PC-3 (cell line): ENCODE data around the gene HOXB7. TPM values are rescaled to one million over a fixed set of nuclear protein-coding genes. Genes with fewer than 3 reads are reported as not detected.

Source experiments
- ATAC-seq: fragments of 200-7000 bp; cut with Tn5 transposase; 2 replicates; pipeline ENCODE4 v1.9.1; 2020; ENCODE audit warnings: mild to moderate bottlenecking, moderate library complexity
- BruUV-seq: library from RNA; stranded (reverse); fragments of 400-500 nt; replicated peaks from 2 replicates; lab custom pipeline; 2021; lab: Mats Ljungman, UMichigan
- CTCF ChIA-PET: fragments of 300-600 bp; sonication (Branson Sonifier 250); formaldehyde crosslinking; loops from one replicate; lab custom pipeline; 2022; ENCODE audit warnings: antibody characterized with exemption; lab: Charles Lee
- POLR2A ChIA-PET: fragments of 300-600 bp; sonication (Branson Sonifier 250); formaldehyde crosslinking; loops from one replicate; lab custom pipeline; 2022; ENCODE audit warnings: antibody characterized with exemption; ENCODE audit not compliant: unreplicated experiment; lab: Charles Lee
- DNase-seq: peaks from one replicate; pipeline ENCODE4 v3.0.0-alpha.2; 2015
- H2AFZ ChIP-seq: fragments of 300-600 bp; sonication (generic); 2 replicates; pipeline ENCODE4 v1.6.0; 2016; ENCODE audit warnings: antibody characterized with exemption, low read length
- H3F3A ChIP-seq: fragments of 300-600 bp; sonication (generic); one replicate; pipeline ENCODE4 v1.6.0; 2017; ENCODE audit warnings: antibody characterized with exemption, low read length, control low read depth, mild to moderate bottlenecking; ENCODE audit not compliant: unreplicated experiment
- H3K27ac ChIP-seq: fragments of 300-600 bp; sonication (generic); 2 replicates; pipeline ENCODE4 v1.5.1; 2016; ENCODE audit warnings: mild to moderate bottlenecking, low read length
- H3K27me3 ChIP-seq: fragments of 300-600 bp; sonication (generic); 2 replicates; pipeline ENCODE4 v1.6.1; 2016; ENCODE audit warnings: low read length, mixed read lengths
- H3K36me3 ChIP-seq: fragments of 300-600 bp; sonication (generic); 2 replicates; pipeline ENCODE4 v1.6.1; 2016; ENCODE audit warnings: low read depth, mixed run types, low read length, mixed read lengths
- H3K4me1 ChIP-seq: fragments of 300-600 bp; sonication (generic); 2 replicates; pipeline ENCODE4 v1.5.1; 2016; ENCODE audit warnings: low read length; ENCODE audit not compliant: insufficient read depth
- H3K4me2 ChIP-seq: fragments of 300-600 bp; sonication (generic); 2 replicates; pipeline ENCODE4 v1.6.0; 2016; ENCODE audit warnings: low read length
- H3K4me3 ChIP-seq: fragments of 300-600 bp; sonication (generic); 2 replicates; pipeline ENCODE4 v1.5.1; 2016; ENCODE audit warnings: mild to moderate bottlenecking, low read length, mixed read lengths
- H3K79me2 ChIP-seq: fragments of 300-600 bp; sonication (generic); 2 replicates; pipeline ENCODE4 v1.6.1; 2017; ENCODE audit warnings: low read length, mixed read lengths
- H3K9ac ChIP-seq: fragments of 300-600 bp; sonication (generic); 2 replicates; pipeline ENCODE4 v1.6.0; 2016; ENCODE audit warnings: mild to moderate bottlenecking, low read length
- H3K9me2 ChIP-seq: fragments of 300-600 bp; sonication (generic); replicated peaks from 2 replicates; pipeline ENCODE4 v1.6.1; 2016; ENCODE audit warnings: mixed run types, low read length, mixed read lengths
- H3K9me3 ChIP-seq: fragments of 300-600 bp; sonication (generic); 2 replicates; pipeline ENCODE4 v1.6.1; 2016; ENCODE audit warnings: low read length, mixed read lengths
- H4K20me1 ChIP-seq: fragments of 300-600 bp; sonication (generic); 2 replicates; pipeline ENCODE4 v1.6.1; 2016; ENCODE audit warnings: low read length, mixed read lengths
- CTCF ChIP-seq: fragments of 300-600 bp; sonication (generic); conservative IDR thresholded peaks from 2 replicates; pipeline ENCODE4 v1.5.1; 2017; ENCODE audit warnings: antibody characterized with exemption, low read depth, mild to moderate bottlenecking, low read length
- EZH2 ChIP-seq: fragments of 300-600 bp; sonication (generic); IDR thresholded peaks from one replicate; pipeline ENCODE4 v1.6.1; 2017; ENCODE audit warnings: antibody characterized with exemption, mild to moderate bottlenecking, low read length; ENCODE audit not compliant: unreplicated experiment
- EZH2phosphoT487 ChIP-seq: fragments of 300-600 bp; sonication (generic); IDR thresholded peaks from 2 replicates; pipeline ENCODE4 v1.6.1; 2018; ENCODE audit warnings: mild to moderate bottlenecking, antibody characterized with exemption, low read length, borderline replicate concordance
- intact Hi-C: fragments of 100-400 bp; cut with micrococcal nuclease; formaldehyde crosslinking; loops from 2 replicates; pipeline ENCODE4 v1.9.0; 2023
- total RNA-seq: library from RNA; depleted of rRNA; stranded (reverse); fragments of >200 nt; gene quantifications from 2 replicates; pipeline ENCODE4 v1.2.3, GENCODE V29; 2014

HOXB7 gene
- total RNA-seq, 1 experiment from 2014 or later, result not detected

DNA sequence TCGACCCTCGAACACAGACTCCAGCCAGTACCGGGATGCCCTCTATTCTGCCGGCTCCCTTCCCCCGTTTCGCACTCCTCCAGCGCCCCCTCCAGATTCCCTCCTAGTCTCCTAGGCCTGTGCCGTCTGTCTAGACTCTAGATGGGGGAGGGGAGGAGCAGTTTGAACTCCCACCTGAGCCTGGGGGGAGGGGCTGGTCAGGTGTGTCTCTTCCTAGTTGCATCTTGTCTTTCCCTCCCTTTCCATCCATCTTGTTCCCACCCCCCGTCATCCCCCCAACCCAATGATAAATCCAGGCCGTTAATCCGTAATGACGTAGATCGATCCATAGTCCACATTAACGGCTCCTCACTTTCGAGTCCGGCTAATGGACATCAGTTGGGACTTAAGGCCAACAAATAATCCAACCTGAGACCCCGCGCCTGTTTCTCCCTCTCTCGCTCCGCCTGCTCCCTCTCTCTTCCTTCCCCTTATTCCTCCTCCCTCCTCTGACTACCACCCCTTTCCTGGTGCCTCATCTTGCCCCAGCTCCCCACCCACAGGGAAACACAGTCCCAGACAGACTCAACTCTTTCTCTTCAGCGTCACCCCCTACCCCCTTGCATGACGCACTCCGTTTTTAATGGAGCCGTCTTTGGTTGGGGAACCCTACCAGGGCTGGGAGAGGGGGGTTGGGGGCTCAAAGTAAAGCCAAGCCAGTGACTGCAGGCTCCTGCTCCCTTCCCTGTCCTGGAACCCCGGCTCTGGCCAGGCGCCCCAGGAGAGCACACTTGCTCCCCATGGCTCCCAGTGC, 13.9 kb downstream of the HOXB7 start:
- DNase-seq (no peak), ATAC-seq (no peak)
- Histone ChIP-seq H3K27ac (no peak overlapping the region), H3K79me2 (peaks cover 54% of the 10 kb centered on the region), H3K9ac (peak overlapping the region; percentile 57), H3K36me3 (no peaks in the 10 kb centered on the region), H3K9me2 (no peaks in the 10 kb centered on the region), H3K4me2 (peak overlapping the region; percentile 92), H3K9me3 (no peaks in the 10 kb centered on the region), H4K20me1 (peaks cover 29% of the 10 kb centered on the region), H3K4me3 (peak overlapping the region; percentile 75), H2AFZ (no peak overlapping the region), H3F3A (no peaks in the 10 kb centered on the region), H3K4me1 (peaks cover 27% of the 10 kb centered on the region), H3K27me3 (no peaks in the 10 kb centered on the region)
- intact Hi-C loops, result no loop called here
- ChIA-PET POLR2A (no interaction called here), CTCF (no interaction called here)
- TF ChIP-seq EZH2phosphoT487 (no peak), CTCF (no peak), EZH2 (no peak)
- no TSS peak for BruUV-seq

- Histone ChIP-seq H3K36me3 (no peaks in the 10 kb centered on the region), H3K4me2 (no peak overlapping the region), H4K20me1 (peaks cover 21% of the 10 kb centered on the region), H3K9ac (no peak overlapping the region), H3K79me2 (peaks cover 46% of the 10 kb centered on the region), H3K27me3 (no peaks in the 10 kb centered on the region), H2AFZ (no peak overlapping the region), H3F3A (no peaks in the 10 kb centered on the region), H3K27ac (no peak overlapping the region), H3K4me3 (no peak overlapping the region), H3K9me3 (no peaks in the 10 kb centered on the region), H3K9me2 (no peaks in the 10 kb centered on the region), H3K4me1 (peaks cover 20% of the 10 kb centered on the region)
- ChIA-PET CTCF (no interaction called here), POLR2A (no interaction called here)
- no peak for DNase-seq
- no TSS peak for BruUV-seq
- no peak for ATAC-seq
- no peak for TF ChIP-seq EZH2phosphoT487
- TF ChIP-seq CTCF, result no peak
- no peak for TF ChIP-seq EZH2
- intact Hi-C loops, result loop anchor here (2.0 kb wide), 1 partner anchor 245 kb away; no protein-coding TSS in a partner anchor
Measured at GRCh38 chr17:48596000-48596734, 14.7 kb downstream of the HOXB7 start.
